DMS79 (cell line): Measurements from ENCODE around the gene GRHL3.

Experiments
- DNase-seq: peaks from one replicate; lab custom pipeline; 2025; lab: John Stamatoyannopoulos, UW

Gene GRHL3

DNA sequence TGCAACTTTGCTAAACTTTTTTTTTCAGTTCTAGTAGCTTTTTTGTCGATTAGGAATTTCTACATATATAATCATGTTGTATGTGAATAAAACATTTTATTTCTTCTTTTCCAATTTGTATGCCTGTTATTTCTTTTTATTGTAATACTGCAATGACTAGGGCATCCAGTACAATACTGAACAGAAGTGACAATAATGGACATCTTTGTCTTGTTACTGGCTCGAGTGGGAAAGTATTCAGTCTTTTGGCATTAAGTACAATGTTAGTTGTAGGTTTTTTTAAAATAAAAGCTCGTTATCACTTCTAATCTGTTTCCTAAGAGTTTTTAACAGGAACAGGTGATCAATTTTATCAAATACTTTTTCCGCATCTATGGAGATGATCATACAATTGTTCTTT is 84.6 kb downstream of the GRHL3 start:
- no peak for DNase-seq
